OCI-LY7 (cell line): ENCODE results near the gene DCC.

Source experiments
- CTCF ChIP-seq: fragments of 200-600 bp; sonication (generic); conservative IDR thresholded peaks from 2 replicates; pipeline ENCODE4 v1.5.1; 2014; ENCODE audit warnings: mild to moderate bottlenecking, antibody characterized with exemption, low read length, moderate library complexity, mixed read lengths
- EZH2phosphoT487 ChIP-seq: fragments of 200-600 bp; sonication (generic); IDR thresholded peaks from 2 replicates; pipeline ENCODE4 v1.6.1; 2018; ENCODE audit warnings: low read depth, borderline replicate concordance, mild to moderate bottlenecking, mixed run types, antibody characterized with exemption, low read length, moderate library complexity, mixed read lengths

GRCh38 chr18:52577795-52578194, 237.8 kb downstream of the DCC start:
- TF ChIP-seq CTCF (no peak), EZH2phosphoT487 (no peak)
